ENCODE measurements around the gene DUSP10.

Gene DUSP10

DNA sequence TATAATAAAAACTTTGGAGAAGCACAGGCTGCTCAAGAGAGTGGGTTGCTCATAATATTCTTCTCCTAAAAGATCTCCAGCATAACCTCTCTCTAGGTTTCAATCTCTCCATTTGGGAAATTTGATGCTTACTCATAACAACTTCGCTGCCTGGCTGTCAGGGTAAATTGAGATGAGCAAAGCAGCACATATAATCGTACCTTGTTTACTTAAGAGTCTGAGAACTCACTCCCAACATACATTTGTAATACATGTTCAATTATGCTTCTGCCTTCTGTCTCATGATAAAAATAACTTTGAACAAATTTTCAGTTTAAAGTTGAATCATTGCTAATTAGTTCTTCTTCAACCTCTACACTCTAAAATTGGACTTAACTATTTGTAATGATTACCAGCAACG, 68.9 kb downstream of the DUSP10 start:
- no peaks in the 10 kb centered on the region for H3K4me1 ChIP-seq (ENCODE audit: control insufficient read depth, insufficient read depth, low read length)
- no peaks in the 10 kb centered on the region for H3K36me3 ChIP-seq (ENCODE audit: control insufficient read depth, insufficient read depth, low read length)
- no peak overlapping the region for H3K9ac ChIP-seq (ENCODE audit: low read depth, low read length)
- H3K4me3 ChIP-seq (ENCODE audit: low read depth, low read length): no peak overlapping the region
- H3K9me3 ChIP-seq (ENCODE audit: control insufficient read depth, insufficient read depth, low read length): no peaks in the 10 kb centered on the region
- H3K27me3 ChIP-seq (ENCODE audit: control insufficient read depth, insufficient read depth, low read length): no peaks in the 10 kb centered on the region

GRCh38 chr1:221672239-221672645, 69.6 kb downstream of the DUSP10 start:
- Histone ChIP-seq H3K4me3 (ENCODE audit: low read depth, low read length) (no peak overlapping the region), H3K9me3 (ENCODE audit: control insufficient read depth, insufficient read depth, low read length) (no peaks in the 10 kb centered on the region), H3K36me3 (ENCODE audit: control insufficient read depth, insufficient read depth, low read length) (no peaks in the 10 kb centered on the region), H3K9ac (ENCODE audit: low read depth, low read length) (no peak overlapping the region), H3K27me3 (ENCODE audit: control insufficient read depth, insufficient read depth, low read length) (no peaks in the 10 kb centered on the region), H3K4me1 (ENCODE audit: control insufficient read depth, insufficient read depth, low read length) (no peaks in the 10 kb centered on the region)

DNA sequence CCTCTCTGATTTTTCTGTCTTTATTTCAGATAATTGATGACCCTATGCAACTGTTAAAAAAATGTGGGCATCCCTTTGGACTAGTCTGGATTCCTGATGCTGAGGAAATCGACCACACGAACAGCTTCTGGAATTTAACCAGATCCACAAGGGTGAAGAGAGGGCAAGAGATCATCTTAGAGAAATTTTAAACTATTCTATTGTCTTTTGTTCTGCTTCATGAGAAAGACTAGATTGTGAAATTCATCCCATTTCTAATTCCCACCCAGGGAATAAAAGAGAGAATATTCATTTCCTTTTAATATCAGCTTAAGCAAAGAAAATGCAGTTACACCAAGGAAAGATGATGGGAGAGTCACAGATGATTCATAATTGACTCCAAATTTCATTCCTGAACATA, 71.8 kb downstream of the DUSP10 start:
- H3K9me3 ChIP-seq (ENCODE audit: control insufficient read depth, insufficient read depth, low read length): no peaks in the 10 kb centered on the region
- H3K36me3 ChIP-seq (ENCODE audit: control insufficient read depth, insufficient read depth, low read length): no peaks in the 10 kb centered on the region
- no peak overlapping the region for H3K4me3 ChIP-seq (ENCODE audit: low read depth, low read length)
- H3K27me3 ChIP-seq (ENCODE audit: control insufficient read depth, insufficient read depth, low read length): no peaks in the 10 kb centered on the region
- H3K9ac ChIP-seq (ENCODE audit: low read depth, low read length): no peak overlapping the region
- no peaks in the 10 kb centered on the region for H3K4me1 ChIP-seq (ENCODE audit: control insufficient read depth, insufficient read depth, low read length)

GRCh38 chr1:221669441-221669840, 72.4 kb downstream of the DUSP10 start:
- Histone ChIP-seq H3K27me3 (ENCODE audit: control insufficient read depth, insufficient read depth, low read length) (no peaks in the 10 kb centered on the region), H3K9me3 (ENCODE audit: control insufficient read depth, insufficient read depth, low read length) (no peaks in the 10 kb centered on the region), H3K4me3 (ENCODE audit: low read depth, low read length) (no peak overlapping the region), H3K4me1 (ENCODE audit: control insufficient read depth, insufficient read depth, low read length) (no peaks in the 10 kb centered on the region), H3K9ac (ENCODE audit: low read depth, low read length) (no peak overlapping the region), H3K36me3 (ENCODE audit: control insufficient read depth, insufficient read depth, low read length) (no peaks in the 10 kb centered on the region)

DNA sequence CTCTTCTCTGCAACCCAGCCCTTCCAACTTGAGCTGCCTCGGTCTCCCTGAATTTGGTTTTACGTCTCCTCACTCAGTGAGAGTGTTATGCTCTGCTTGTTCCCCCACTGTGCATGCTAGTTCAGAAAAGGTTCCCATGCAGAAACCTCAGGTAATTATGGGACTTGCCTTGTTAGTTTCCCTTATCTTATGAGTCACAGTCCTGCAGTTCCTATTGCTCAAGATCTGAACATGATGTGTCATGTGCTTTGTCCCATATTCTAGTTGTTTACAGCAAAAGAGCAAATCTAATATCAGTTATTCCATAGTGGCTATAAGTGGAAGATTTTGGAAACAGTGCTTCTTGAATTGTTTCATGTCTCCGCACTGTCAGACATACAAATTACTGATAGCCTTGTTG, 74.4 kb downstream of the DUSP10 start:
- no peak overlapping the region for H3K4me3 ChIP-seq (ENCODE audit: low read depth, low read length)
- no peaks in the 10 kb centered on the region for H3K4me1 ChIP-seq (ENCODE audit: control insufficient read depth, insufficient read depth, low read length)
- no peak overlapping the region for H3K9ac ChIP-seq (ENCODE audit: low read depth, low read length)
- no peaks in the 10 kb centered on the region for H3K36me3 ChIP-seq (ENCODE audit: control insufficient read depth, insufficient read depth, low read length)
- H3K27me3 ChIP-seq (ENCODE audit: control insufficient read depth, insufficient read depth, low read length): no peaks in the 10 kb centered on the region
- no peaks in the 10 kb centered on the region for H3K9me3 ChIP-seq (ENCODE audit: control insufficient read depth, insufficient read depth, low read length)

- Histone ChIP-seq H3K4me1 (ENCODE audit: control insufficient read depth, insufficient read depth, low read length) (no peaks in the 10 kb centered on the region), H3K27me3 (ENCODE audit: control insufficient read depth, insufficient read depth, low read length) (no peaks in the 10 kb centered on the region), H3K9ac (ENCODE audit: low read depth, low read length) (no peak overlapping the region), H3K36me3 (ENCODE audit: control insufficient read depth, insufficient read depth, low read length) (no peaks in the 10 kb centered on the region), H3K9me3 (ENCODE audit: control insufficient read depth, insufficient read depth, low read length) (no peaks in the 10 kb centered on the region), H3K4me3 (ENCODE audit: low read depth, low read length) (no peak overlapping the region)
These were observed 77.6 kb downstream of the DUSP10 start for GRCh38 chr1:221664253-221664652.

DNA sequence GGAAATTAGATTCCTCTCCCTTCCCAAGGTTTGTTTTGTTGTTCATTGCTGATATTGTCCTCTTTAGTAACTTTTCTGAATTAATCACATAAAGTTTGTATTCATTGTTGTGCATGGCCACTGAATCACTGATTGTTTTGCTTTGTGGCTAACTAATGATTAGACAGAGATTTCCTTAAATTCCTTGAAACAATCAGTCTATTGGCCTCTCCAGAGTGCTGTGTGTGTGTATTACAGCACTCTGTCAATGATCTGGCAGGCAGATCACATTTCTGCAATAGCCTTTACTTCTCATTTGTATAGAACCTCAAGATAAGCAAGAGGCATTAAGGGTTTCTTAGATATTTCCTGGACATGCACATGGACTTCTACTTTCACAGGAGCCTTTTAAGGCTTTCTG, 78.6 kb downstream of the DUSP10 start:
- no peaks in the 10 kb centered on the region for H3K4me1 ChIP-seq (ENCODE audit: control insufficient read depth, insufficient read depth, low read length)
- H3K9ac ChIP-seq (ENCODE audit: low read depth, low read length): no peak overlapping the region
- H3K27me3 ChIP-seq (ENCODE audit: control insufficient read depth, insufficient read depth, low read length): no peaks in the 10 kb centered on the region
- no peak overlapping the region for H3K4me3 ChIP-seq (ENCODE audit: low read depth, low read length)
- H3K36me3 ChIP-seq (ENCODE audit: control insufficient read depth, insufficient read depth, low read length): no peaks in the 10 kb centered on the region
- H3K9me3 ChIP-seq (ENCODE audit: control insufficient read depth, insufficient read depth, low read length): no peaks in the 10 kb centered on the region

DNA sequence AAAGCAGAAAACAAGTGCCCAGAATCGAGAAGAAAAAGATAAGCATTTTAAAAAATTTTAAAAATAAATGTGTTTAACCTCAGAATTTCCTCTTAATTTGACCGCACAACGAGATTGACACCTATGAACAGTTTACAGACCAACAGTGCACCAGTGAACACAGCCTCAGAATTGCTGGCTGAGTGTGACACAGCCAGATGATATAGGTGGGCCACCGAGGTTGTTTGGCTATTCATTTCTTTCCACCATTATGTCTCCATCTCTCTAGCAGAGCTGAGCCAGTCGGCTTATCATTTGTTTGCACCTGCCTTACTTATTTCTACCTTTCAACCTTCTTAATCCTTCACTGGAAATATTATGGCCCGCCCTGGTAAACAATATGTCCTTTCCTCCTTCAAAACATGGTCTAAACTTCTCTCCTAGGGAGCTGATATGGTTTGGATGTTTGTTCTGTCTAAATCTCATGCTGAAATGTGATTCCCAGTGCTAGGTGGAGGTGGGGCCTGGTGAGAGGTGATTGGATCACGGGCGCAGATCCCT, 86.1 kb downstream of the DUSP10 start:
- H3K4me1 ChIP-seq (ENCODE audit: control insufficient read depth, insufficient read depth, low read length): peaks cover 2% of the 10 kb centered on the region
- no peaks in the 10 kb centered on the region for H3K9me3 ChIP-seq (ENCODE audit: control insufficient read depth, insufficient read depth, low read length)
- no peaks in the 10 kb centered on the region for H3K27me3 ChIP-seq (ENCODE audit: control insufficient read depth, insufficient read depth, low read length)
- H3K4me3 ChIP-seq (ENCODE audit: low read depth, low read length): no peak overlapping the region
- no peak overlapping the region for H3K9ac ChIP-seq (ENCODE audit: low read depth, low read length)
- no peaks in the 10 kb centered on the region for H3K36me3 ChIP-seq (ENCODE audit: control insufficient read depth, insufficient read depth, low read length)

Data from iPS-15b (cell line).